ENCODE data around the gene GTF2F2. TPM values are rescaled to one million over a fixed set of nuclear protein-coding genes. Genes with fewer than 3 reads are reported as not detected.
A peak's percentile ranks its signal among the peaks of the same experiment; 100 is the strongest.

Gene GTF2F2
- total and polyA plus RNA-seq, 9 of the 15 experiments (the other 6 are each of a cell fraction or from before 2014, with no cell fraction given), result 19.7 to 44.8 (median 32.4) TPM

DNA sequence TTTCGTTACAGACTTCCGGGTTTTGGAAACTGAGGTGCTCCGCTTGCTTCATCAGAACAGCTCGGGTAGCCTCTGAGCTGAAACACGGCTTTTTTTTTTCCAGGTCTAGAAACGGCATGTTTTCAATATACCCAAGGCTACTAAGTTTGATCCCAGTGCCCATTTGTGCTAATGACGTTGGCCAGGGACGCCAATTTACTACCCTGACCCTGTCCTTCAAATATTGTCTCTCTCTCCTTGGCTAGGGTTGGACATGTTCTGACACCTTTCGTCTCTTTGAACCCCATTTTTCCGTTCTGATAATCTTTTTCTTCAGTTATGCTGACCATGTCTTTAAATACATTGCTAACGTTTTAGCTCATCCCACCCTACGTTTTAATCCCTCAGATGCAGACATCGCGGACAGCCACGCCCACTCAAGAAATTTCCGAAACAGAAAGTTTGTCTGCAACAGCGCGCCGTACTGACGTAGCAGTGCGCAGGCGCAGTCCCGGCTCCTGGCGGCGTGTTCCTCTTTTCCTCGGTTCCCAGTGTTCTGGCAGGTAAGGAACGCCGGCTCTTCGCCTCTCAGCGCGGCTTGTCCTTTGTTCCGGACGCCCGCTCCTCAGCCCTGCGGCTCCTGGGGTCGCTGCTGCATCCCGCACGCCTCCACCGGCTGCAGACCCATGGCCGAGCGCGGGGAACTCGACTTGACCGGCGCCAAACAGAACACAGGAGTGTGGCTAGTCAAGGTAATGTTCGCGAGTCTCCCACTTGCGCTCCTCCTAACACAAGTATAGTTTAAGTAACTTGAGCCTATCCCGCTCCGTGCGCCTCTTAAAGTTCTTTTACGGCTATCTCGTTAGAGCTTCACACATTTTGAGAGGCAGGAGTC, at the start of gene GTF2F2 (continued):
- TF ChIP-seq, protein P1, sequence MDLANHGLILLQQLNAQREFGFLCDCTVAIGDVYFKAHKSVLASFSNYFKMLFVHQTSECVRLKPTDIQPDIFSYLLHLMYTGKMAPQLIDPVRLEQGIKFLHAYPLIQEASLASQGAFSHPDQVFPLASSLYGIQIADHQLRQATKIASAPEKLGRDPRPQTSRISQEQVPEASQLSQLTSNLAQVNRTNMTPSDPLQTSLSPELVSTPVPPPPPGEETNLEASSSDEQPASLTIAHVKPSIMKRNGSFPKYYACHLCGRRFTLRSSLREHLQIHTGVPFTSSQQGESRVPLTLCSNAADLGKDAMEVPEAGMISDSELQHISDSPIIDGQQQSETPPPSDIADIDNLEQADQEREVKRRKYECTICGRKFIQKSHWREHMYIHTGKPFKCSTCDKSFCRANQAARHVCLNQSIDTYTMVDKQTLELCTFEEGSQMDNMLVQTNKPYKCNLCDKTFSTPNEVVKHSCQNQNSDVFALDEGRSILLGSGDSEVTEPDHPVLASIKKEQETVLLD (IDR thresholded peaks at IDR 0.05), result 0 out of 2 replicates have a peak, but pooled peaks have one; percentile 59
- TF ChIP-seq NFIC (IDR thresholded peaks at IDR 0.05) (no peak; the same call in 1 of the 2 replicates), RBM22 (IDR thresholded peaks at IDR 0.05; ENCODE audit: low read depth, low read length, poor library complexity, severe bottlenecking) (no peak), ZNF121 (CRISPR knock-in tag; conservative IDR thresholded peaks at IDR 0.05) (no peak), RAD51 (IDR thresholded peaks at IDR 0.05; ENCODE audit: borderline replicate concordance, low read depth) (no peak), ILF3 (IDR thresholded peaks at IDR 0.05; ENCODE audit: borderline replicate concordance) (no peak), ZNF347 (CRISPR knock-in tag; IDR thresholded peaks at IDR 0.05; ENCODE audit: low read depth) (no peak), HMGN3 (IDR thresholded peaks at IDR 0.05; ENCODE audit: borderline replicate concordance, extremely low read depth, insufficient read length, low read depth, low read length) (no peak), NFRKB (IDR thresholded peaks at IDR 0.05; ENCODE audit: low read depth) (no peak), RBM34 (IDR thresholded peaks at IDR 0.05; ENCODE audit: borderline replicate concordance, insufficient read depth, low read length) (no peak), ZNF316 (IDR thresholded peaks at IDR 0.05) (peak; percentile 84)
- TF ChIP-seq, protein P2, sequence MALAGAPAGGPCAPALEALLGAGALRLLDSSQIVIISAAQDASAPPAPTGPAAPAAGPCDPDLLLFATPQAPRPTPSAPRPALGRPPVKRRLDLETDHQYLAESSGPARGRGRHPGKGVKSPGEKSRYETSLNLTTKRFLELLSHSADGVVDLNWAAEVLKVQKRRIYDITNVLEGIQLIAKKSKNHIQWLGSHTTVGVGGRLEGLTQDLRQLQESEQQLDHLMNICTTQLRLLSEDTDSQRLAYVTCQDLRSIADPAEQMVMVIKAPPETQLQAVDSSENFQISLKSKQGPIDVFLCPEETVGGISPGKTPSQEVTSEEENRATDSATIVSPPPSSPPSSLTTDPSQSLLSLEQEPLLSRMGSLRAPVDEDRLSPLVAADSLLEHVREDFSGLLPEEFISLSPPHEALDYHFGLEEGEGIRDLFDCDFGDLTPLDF (CRISPR knock-in tag; IDR thresholded peaks at IDR 0.05), result peak; percentile 51; the same call in 1 of the 2 replicates
- TF ChIP-seq, protein P3, sequence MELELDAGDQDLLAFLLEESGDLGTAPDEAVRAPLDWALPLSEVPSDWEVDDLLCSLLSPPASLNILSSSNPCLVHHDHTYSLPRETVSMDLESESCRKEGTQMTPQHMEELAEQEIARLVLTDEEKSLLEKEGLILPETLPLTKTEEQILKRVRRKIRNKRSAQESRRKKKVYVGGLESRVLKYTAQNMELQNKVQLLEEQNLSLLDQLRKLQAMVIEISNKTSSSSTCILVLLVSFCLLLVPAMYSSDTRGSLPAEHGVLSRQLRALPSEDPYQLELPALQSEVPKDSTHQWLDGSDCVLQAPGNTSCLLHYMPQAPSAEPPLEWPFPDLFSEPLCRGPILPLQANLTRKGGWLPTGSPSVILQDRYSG (tag; conservative IDR thresholded peaks at IDR 0.05; ENCODE audit: low read depth), result no peak
- TF ChIP-seq, protein P4, sequence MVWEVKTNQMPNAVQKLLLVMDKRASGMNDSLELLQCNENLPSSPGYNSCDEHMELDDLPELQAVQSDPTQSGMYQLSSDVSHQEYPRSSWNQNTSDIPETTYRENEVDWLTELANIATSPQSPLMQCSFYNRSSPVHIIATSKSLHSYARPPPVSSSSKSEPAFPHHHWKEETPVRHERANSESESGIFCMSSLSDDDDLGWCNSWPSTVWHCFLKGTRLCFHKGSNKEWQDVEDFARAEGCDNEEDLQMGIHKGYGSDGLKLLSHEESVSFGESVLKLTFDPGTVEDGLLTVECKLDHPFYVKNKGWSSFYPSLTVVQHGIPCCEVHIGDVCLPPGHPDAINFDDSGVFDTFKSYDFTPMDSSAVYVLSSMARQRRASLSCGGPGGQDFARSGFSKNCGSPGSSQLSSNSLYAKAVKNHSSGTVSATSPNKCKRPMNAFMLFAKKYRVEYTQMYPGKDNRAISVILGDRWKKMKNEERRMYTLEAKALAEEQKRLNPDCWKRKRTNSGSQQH (CRISPR knock-in tag; IDR thresholded peaks at IDR 0.05), result no peak
- TF ChIP-seq, protein P5, sequence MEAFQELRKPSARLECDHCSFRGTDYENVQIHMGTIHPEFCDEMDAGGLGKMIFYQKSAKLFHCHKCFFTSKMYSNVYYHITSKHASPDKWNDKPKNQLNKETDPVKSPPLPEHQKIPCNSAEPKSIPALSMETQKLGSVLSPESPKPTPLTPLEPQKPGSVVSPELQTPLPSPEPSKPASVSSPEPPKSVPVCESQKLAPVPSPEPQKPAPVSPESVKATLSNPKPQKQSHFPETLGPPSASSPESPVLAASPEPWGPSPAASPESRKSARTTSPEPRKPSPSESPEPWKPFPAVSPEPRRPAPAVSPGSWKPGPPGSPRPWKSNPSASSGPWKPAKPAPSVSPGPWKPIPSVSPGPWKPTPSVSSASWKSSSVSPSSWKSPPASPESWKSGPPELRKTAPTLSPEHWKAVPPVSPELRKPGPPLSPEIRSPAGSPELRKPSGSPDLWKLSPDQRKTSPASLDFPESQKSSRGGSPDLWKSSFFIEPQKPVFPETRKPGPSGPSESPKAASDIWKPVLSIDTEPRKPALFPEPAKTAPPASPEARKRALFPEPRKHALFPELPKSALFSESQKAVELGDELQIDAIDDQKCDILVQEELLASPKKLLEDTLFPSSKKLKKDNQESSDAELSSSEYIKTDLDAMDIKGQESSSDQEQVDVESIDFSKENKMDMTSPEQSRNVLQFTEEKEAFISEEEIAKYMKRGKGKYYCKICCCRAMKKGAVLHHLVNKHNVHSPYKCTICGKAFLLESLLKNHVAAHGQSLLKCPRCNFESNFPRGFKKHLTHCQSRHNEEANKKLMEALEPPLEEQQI (IDR thresholded peaks at IDR 0.05), result no peak
- TF ChIP-seq, protein P6, sequence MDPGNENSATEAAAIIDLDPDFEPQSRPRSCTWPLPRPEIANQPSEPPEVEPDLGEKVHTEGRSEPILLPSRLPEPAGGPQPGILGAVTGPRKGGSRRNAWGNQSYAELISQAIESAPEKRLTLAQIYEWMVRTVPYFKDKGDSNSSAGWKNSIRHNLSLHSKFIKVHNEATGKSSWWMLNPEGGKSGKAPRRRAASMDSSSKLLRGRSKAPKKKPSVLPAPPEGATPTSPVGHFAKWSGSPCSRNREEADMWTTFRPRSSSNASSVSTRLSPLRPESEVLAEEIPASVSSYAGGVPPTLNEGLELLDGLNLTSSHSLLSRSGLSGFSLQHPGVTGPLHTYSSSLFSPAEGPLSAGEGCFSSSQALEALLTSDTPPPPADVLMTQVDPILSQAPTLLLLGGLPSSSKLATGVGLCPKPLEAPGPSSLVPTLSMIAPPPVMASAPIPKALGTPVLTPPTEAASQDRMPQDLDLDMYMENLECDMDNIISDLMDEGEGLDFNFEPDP (CRISPR knock-in tag; IDR thresholded peaks at IDR 0.05), result no peak
